Measurements from ENCODE around the gene LINC01488.

Gene LINC01488

GRCh38 chr11:69530278-69531070 lies 49.0 kb downstream of the LINC01488 start:
- DNase-seq (ENCODE audit: low read depth) = no peak

GRCh38 chr11:69531071-69531716 lies 49.7 kb downstream of the LINC01488 start:
- no peak for DNase-seq (ENCODE audit: low read depth)

- DNase-seq (ENCODE audit: low read depth) = no peak
Measured at GRCh38 chr11:69531717-69532088, 50.2 kb downstream of the LINC01488 start.

GRCh38 chr11:69533296-69534165 lies 52.1 kb downstream of the LINC01488 start:
- no peak for DNase-seq (ENCODE audit: low read depth)

GRCh38 chr11:69534166-69534530 lies 52.7 kb downstream of the LINC01488 start:
- no peak for DNase-seq (ENCODE audit: low read depth)

- no peak for DNase-seq (ENCODE audit: low read depth)
Measured at GRCh38 chr11:69535908-69536307, 54.4 kb downstream of the LINC01488 start.

GRCh38 chr11:69536406-69536805 lies 54.9 kb downstream of the LINC01488 start:
- DNase-seq (ENCODE audit: low read depth) = no peak

GRCh38 chr11:69537126-69537525 lies 55.7 kb downstream of the LINC01488 start:
- DNase-seq (ENCODE audit: low read depth) = no peak

- DNase-seq (ENCODE audit: low read depth) = no peak
Measured at GRCh38 chr11:69537855-69538640, 56.6 kb downstream of the LINC01488 start.

- DNase-seq (ENCODE audit: low read depth) = no peak
Measured at GRCh38 chr11:69538854-69539253, 57.4 kb downstream of the LINC01488 start.

- DNase-seq (ENCODE audit: low read depth) = no peak
Measured at GRCh38 chr11:69539416-69540117, 58.1 kb downstream of the LINC01488 start.

GRCh38 chr11:69540118-69541000 lies 58.9 kb downstream of the LINC01488 start:
- no peak for DNase-seq (ENCODE audit: low read depth)

GRCh38 chr11:69541001-69541285 lies 59.5 kb downstream of the LINC01488 start:
- no peak for DNase-seq (ENCODE audit: low read depth)

- no peak for DNase-seq (ENCODE audit: low read depth)
Measured at GRCh38 chr11:69541501-69542313, 60.2 kb downstream of the LINC01488 start.

GRCh38 chr11:69542314-69543168 lies 61.1 kb downstream of the LINC01488 start:
- DNase-seq (ENCODE audit: low read depth) = no peak
